Kidney (tissue), 14 donors: ENCODE measurements around the gene NAMPT. TPM values are rescaled to one million over a fixed set of nuclear protein-coding genes. Genes with fewer than 3 reads are reported as not detected.

ENCODE experiments used
- DNase-seq, 5 donors: peaks; one replicate each; pipeline ENCODE4 v3.0.0-alpha.2; 2013 to 2020
- FAIRE-seq: peaks from 2 replicates; lab custom pipeline; 2012; peaks lifted over from hg19 to GRCh38; lab: Jason Lieb, UNC
- H3K27ac ChIP-seq, 2 donors: one replicate each; pipeline ENCODE4 v1.7.0; 2013; ENCODE audit warnings: low read depth in 2 of 2, low read length in 2 of 2, inconsistent platforms in 1 of 2
- H3K27me3 ChIP-seq: one replicate; pipeline ENCODE4 v1.7.1; 2013; ENCODE audit warnings: low read length, inconsistent platforms; ENCODE audit not compliant: control insufficient read depth, insufficient read depth
- H3K36me3 ChIP-seq, 3 donors: one replicate each; pipeline versions ENCODE4 v1.7.0 to v1.7.1; 2013; ENCODE audit warnings: low read length in 3 of 3, control low read depth in 1 of 3, inconsistent platforms in 1 of 3; ENCODE audit not compliant: insufficient read depth in 3 of 3, control insufficient read depth in 2 of 3
- H3K4me1 ChIP-seq, 3 donors: one replicate each; pipeline versions ENCODE4 v1.7.0 to v1.7.1; 2013; ENCODE audit warnings: low read length in 3 of 3, inconsistent platforms in 1 of 3, low read depth in 1 of 3; ENCODE audit not compliant: control insufficient read depth in 2 of 3, insufficient read depth in 2 of 3
- H3K4me3 ChIP-seq, 3 donors: one replicate each; pipeline versions ENCODE4 v1.7.0 to v1.8.1; 2013; ENCODE audit warnings: low read length in 3 of 3, control low read depth in 1 of 3, inconsistent platforms in 1 of 3
- H3K9ac ChIP-seq, 3 donors: one replicate each; pipeline versions ENCODE4 v1.7.0 to v1.7.1; 2013; ENCODE audit warnings: low read length in 3 of 3, control low read depth in 1 of 3, inconsistent platforms in 1 of 3
- H3K9me3 ChIP-seq, 3 donors: one replicate each; pipeline versions ENCODE4 v1.7.0 to v1.7.1; 2013; ENCODE audit warnings: low read length in 3 of 3, control low read depth in 1 of 3, inconsistent platforms in 1 of 3; ENCODE audit not compliant: control insufficient read depth in 2 of 3, insufficient read depth in 1 of 3
- intact Hi-C: fragments of 100-400 bp; cut with DNase I; formaldehyde crosslinking; loops from one replicate; pipeline ENCODE4 v1.11.1; 2022
- polyA plus RNA-seq: library from polyadenylated mRNA; stranded (reverse); fragments of 350-450 nt; fragmentation: Illumina TruSeq; extraction: RNeasy Lipid Tissue Mini Kit (QIAGEN cat#74804); gene quantifications from one replicate; pipeline ENCODE4 v1.2.3, GENCODE V29; 2014; ENCODE audit warnings: low read depth, low replicate concordance; ENCODE audit not compliant: insufficient read depth
- total RNA-seq: library from RNA; stranded (reverse); fragmentation: NEBNext Ultra II Directional; extraction: Animal tissue kit (Norgen Biotek cat#: 25700); gene quantifications from one replicate; pipeline ENCODE4 v1.2.1, GENCODE V29; 2021
- TF ChIP-seq, protein P1 (sequence below): IDR thresholded peaks from 3 replicates; pipeline ENCODE4 v1.5.1; 2012; ENCODE audit warnings: mild to moderate bottlenecking, moderate library complexity, borderline replicate concordance; ENCODE audit not compliant: insufficient read depth; ENCODE audit errors: extremely low read depth
- donor health status: control.
- donor health status: control.
- donor health status: control.
- donor health status: control.
- donor health status: control.
- donor health status: DM: yes; HTN: yes; CAD: no.
- donor health status: Normal renal cell carcinoma (clear cell type).

The NAMPT gene
- total and polyA plus RNA-seq, 2 donors from 2014 or later = 16.5 to 217 TPM

DNA sequence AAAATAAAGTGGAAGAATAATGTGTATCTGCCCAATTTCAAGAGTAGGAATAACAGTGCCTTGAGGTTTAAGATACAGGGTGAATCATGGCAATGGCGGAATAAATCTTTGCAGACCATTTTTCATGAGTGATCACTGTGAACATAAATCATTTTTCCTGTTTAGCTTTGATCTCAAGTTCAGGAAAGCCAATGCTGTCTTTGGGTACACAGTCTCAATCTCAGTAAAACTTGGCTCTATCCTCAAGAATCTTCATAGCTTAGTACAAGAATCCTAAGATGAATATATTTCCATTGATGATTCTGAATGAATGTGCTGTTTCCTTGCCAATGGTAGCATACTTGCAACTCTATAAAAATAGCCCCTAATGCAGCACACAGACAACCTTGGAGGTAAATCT is 6.8 kb downstream of the NAMPT start:
- Histone ChIP-seq H3K27me3 (no peaks in the 10 kb centered on the region), H3K27ac (no peak overlapping the region), H3K4me3 (no peak overlapping the region), H3K9ac (no peak overlapping the region), H3K9me3 (no peaks in the 10 kb centered on the region), H3K36me3 (peaks cover 0 to 7% (median 3%) of the 10 kb centered on the region in 3 donors), H3K4me1 (peaks cover 0 to 5% (median 0%) of the 10 kb centered on the region in 3 donors)
- DNase-seq (no peak), FAIRE-seq (no peak)
- intact Hi-C loops = no loop called here
- TF ChIP-seq, protein P1, sequence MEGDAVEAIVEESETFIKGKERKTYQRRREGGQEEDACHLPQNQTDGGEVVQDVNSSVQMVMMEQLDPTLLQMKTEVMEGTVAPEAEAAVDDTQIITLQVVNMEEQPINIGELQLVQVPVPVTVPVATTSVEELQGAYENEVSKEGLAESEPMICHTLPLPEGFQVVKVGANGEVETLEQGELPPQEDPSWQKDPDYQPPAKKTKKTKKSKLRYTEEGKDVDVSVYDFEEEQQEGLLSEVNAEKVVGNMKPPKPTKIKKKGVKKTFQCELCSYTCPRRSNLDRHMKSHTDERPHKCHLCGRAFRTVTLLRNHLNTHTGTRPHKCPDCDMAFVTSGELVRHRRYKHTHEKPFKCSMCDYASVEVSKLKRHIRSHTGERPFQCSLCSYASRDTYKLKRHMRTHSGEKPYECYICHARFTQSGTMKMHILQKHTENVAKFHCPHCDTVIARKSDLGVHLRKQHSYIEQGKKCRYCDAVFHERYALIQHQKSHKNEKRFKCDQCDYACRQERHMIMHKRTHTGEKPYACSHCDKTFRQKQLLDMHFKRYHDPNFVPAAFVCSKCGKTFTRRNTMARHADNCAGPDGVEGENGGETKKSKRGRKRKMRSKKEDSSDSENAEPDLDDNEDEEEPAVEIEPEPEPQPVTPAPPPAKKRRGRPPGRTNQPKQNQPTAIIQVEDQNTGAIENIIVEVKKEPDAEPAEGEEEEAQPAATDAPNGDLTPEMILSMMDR = no peak

DNA sequence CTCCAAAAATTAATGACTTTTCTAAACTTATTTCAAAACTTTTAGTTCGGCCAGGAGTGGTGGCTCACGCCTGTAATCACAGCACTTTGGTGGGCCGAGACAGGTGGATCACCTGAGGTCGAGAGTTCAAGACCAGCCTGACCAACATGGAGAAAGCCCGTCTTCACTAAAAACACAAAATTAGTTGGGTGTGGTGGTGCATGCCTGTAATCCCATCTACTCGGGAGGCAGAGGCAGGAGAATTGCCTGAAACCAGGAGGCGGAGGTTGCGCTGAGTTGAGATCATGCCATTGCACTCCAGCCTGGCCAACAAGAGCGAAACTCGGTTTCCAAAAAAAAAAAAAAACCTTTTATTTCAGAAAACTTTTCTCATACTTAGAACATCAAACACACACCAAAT is 8.3 kb downstream of the NAMPT start:
- Histone ChIP-seq H3K36me3 (peaks cover 0 to 14% (median 3%) of the 10 kb centered on the region in 3 donors), H3K27ac (no peak overlapping the region), H3K9ac (no peak overlapping the region), H3K27me3 (no peaks in the 10 kb centered on the region), H3K4me1 (no peaks in the 10 kb centered on the region), H3K4me3 (no peak overlapping the region), H3K9me3 (no peaks in the 10 kb centered on the region)
- FAIRE-seq (no peak), DNase-seq (peak in 1 of 5 donors; percentile 22)
- intact Hi-C loops = no loop called here
- TF ChIP-seq, protein P1 = no peak

DNA sequence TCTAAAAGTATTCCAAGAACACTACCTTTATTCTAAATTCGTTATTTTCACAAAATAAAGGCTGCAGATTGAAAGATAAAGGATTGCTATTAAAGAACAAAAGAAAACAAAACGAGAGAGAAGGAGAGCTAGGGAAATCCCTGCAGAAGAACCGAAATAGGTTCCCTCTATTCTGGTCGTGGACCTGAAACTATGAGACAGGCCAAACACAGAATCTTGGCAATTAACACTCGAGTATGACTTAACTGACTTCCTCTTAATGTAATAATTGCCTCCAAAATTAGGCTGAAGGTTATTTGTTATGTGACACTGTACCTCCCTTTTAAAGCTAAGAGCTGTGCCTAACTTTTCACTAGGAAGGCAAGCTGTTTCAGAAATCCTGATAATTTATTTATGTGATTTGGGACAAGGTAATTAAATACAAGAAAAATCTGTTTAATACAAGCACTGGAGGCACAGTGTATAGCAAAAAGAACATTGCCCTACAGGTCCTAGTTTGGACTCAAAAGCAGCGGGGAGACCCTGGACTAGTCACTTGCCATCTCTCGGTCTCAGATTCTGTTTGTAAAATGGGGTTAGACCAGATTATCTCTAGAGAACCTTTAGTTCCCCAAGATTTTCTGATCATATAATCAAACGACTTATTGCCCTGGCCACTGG is 11.6 kb downstream of the NAMPT start:
- Histone ChIP-seq H3K9me3 (no peaks in the 10 kb centered on the region), H3K4me1 (no peaks in the 10 kb centered on the region), H3K27ac (no peak overlapping the region), H3K9ac (no peak overlapping the region), H3K27me3 (no peaks in the 10 kb centered on the region), H3K4me3 (no peak overlapping the region), H3K36me3 (peaks cover 0 to 23% (median 9%) of the 10 kb centered on the region in 3 donors)
- DNase-seq (no peak), FAIRE-seq (no peak)
- TF ChIP-seq, protein P1 = no peak
- intact Hi-C loops = no loop called here
